Activated gamma-delta T cell treated with anti-CD3 and anti-CD28 coated beads, Interleukin-2, amount 50 U/mL, for 16 hours (primary cell): Measurements from ENCODE around the gene PARP11.
A peak's percentile ranks its signal among the peaks of the same experiment; 100 is the strongest.

ENCODE experiments used
- DNase-seq: peaks from one replicate; pipeline ENCODE4 v3.0.0-alpha.2; 2020; ENCODE audit warnings: low read depth

Gene PARP11

GRCh38 chr12:3821441-3821840 lies 51.8 kb downstream of the PARP11 start:
- no peak for DNase-seq

- DNase-seq: no peak
Measured at GRCh38 chr12:3820122-3820521, 53.1 kb downstream of the PARP11 start.

GRCh38 chr12:3816266-3816665 lies 56.9 kb downstream of the PARP11 start:
- no peak for DNase-seq

GRCh38 chr12:3815094-3815766 lies 58.0 kb downstream of the PARP11 start:
- no peak for DNase-seq

- no peak for DNase-seq
Measured at GRCh38 chr12:3810540-3810939, 62.7 kb downstream of the PARP11 start.

GRCh38 chr12:3810016-3810370 lies 63.2 kb downstream of the PARP11 start:
- DNase-seq: no peak

GRCh38 chr12:3809357-3810015 lies 63.7 kb downstream of the PARP11 start:
- no peak for DNase-seq

GRCh38 chr12:3805077-3805476 lies 68.1 kb downstream of the PARP11 start:
- no peak for DNase-seq

- DNase-seq: peak; percentile 61
Measured at GRCh38 chr12:3803865-3804472, 69.2 kb downstream of the PARP11 start.

GRCh38 chr12:3802721-3803120 lies 70.5 kb downstream of the PARP11 start:
- no peak for DNase-seq

- no peak for DNase-seq
Measured at GRCh38 chr12:3797531-3798048, 75.6 kb downstream of the PARP11 start.

- no peak for DNase-seq
Measured at GRCh38 chr12:3795492-3796133, 77.6 kb downstream of the PARP11 start.

GRCh38 chr12:3795066-3795465 lies 78.1 kb downstream of the PARP11 start:
- no peak for DNase-seq

GRCh38 chr12:3792623-3793288 lies 80.4 kb downstream of the PARP11 start:
- DNase-seq: no peak

- DNase-seq: no peak
Measured at GRCh38 chr12:3791256-3791874, 81.8 kb downstream of the PARP11 start.

- DNase-seq: no peak
Measured at GRCh38 chr12:3790642-3791041, 82.6 kb downstream of the PARP11 start.

GRCh38 chr12:3789838-3790237 lies 83.4 kb downstream of the PARP11 start:
- no peak for DNase-seq

GRCh38 chr12:3777206-3777809 lies 95.9 kb downstream of the PARP11 start:
- no peak for DNase-seq

- DNase-seq: no peak
Measured at GRCh38 chr12:3775385-3776035, 97.7 kb downstream of the PARP11 start.

- DNase-seq: no peak
Measured at GRCh38 chr12:3772380-3772779, 100.8 kb downstream of the PARP11 start.

- DNase-seq: no peak
Measured at GRCh38 chr12:3771853-3772252, 101.3 kb downstream of the PARP11 start.
